Rectal smooth muscle tissue (tissue), 1 donor: ENCODE measurements around the gene PBX1.

ENCODE experiments used
- H3K27ac ChIP-seq: one replicate; pipeline ENCODE4 v1.7.0; 2013; ENCODE audit warnings: low read depth, low read length, inconsistent platforms
- H3K27me3 ChIP-seq: one replicate; pipeline ENCODE4 v1.7.0; 2013; ENCODE audit warnings: low read length; ENCODE audit not compliant: control insufficient read depth, insufficient read depth
- H3K36me3 ChIP-seq: one replicate; pipeline ENCODE4 v1.7.0; 2013; ENCODE audit warnings: low read length; ENCODE audit not compliant: control insufficient read depth, insufficient read depth
- H3K4me1 ChIP-seq: one replicate; pipeline ENCODE4 v1.7.0; 2013; ENCODE audit warnings: low read length; ENCODE audit not compliant: control insufficient read depth, insufficient read depth
- H3K4me3 ChIP-seq: one replicate; pipeline ENCODE4 v1.7.0; 2013; ENCODE audit warnings: low read length
- H3K9ac ChIP-seq: one replicate; pipeline ENCODE4 v1.7.0; 2013; ENCODE audit warnings: low read length

Gene PBX1

GRCh38 chr1:164659621-164660411 is 100.8 kb downstream of the PBX1 start:
- no peak overlapping the region for H3K9ac ChIP-seq
- no peaks in the 10 kb centered on the region for H3K27me3 ChIP-seq
- no peak overlapping the region for H3K27ac ChIP-seq

GRCh38 chr1:164660412-164660772 is 101.4 kb downstream of the PBX1 start:
- Histone ChIP-seq H3K27ac (no peak overlapping the region), H3K9ac (no peak overlapping the region), H3K36me3 (no peaks in the 10 kb centered on the region), H3K4me1 (no peaks in the 10 kb centered on the region), H3K27me3 (no peaks in the 10 kb centered on the region), H3K4me3 (no peak overlapping the region)

More at GRCh38 chr1:164659621-164660411, 100.8 kb downstream of the PBX1 start:
- H3K4me3 ChIP-seq = peak overlapping the region; percentile 14
- no peaks in the 10 kb centered on the region for H3K4me1 ChIP-seq
- no peaks in the 10 kb centered on the region for H3K36me3 ChIP-seq

DNA sequence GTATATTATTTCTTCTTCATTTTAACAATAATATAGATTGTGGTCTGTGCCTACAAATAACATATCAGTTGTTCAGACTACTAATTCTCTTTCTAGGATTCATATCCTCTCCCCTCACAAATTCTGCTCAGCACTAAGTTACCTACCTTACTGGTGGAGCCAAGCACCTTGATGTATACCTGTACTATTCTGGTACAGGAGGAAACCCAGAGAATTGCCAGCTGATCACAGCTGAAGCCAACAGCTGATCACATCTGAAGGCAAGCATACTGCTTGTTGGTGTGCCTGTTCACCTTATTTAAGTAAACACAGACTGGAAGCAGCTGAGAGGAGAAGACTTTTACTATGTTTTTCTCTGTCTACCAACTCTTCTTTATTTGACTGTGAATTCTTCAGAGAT is 101.8 kb downstream of the PBX1 start:
- no peaks in the 10 kb centered on the region for H3K4me1 ChIP-seq
- H3K36me3 ChIP-seq = no peaks in the 10 kb centered on the region
- H3K4me3 ChIP-seq = no peak overlapping the region
- H3K27ac ChIP-seq = no peak overlapping the region
- H3K27me3 ChIP-seq = no peaks in the 10 kb centered on the region
- no peak overlapping the region for H3K9ac ChIP-seq

DNA sequence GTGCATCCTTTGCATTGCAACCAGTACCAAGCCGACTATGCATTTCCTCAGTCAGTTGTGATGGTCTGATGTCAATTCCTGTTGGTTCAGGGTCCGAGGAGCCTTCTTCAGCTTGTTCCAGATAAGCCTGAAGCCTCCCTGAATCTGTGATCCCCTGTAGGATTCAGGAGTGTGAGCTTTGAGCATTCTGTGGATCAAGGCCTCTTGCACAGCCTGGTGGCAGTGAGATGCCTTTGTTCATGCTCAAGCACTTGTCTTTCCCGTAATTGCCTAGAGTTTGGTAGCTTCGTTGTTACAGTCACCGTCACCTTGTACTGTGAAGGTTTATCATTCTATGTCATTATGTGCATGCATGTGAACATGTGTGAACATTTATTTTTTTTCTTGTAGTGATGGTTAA is 103.5 kb downstream of the PBX1 start:
- Histone ChIP-seq H3K27me3 (no peaks in the 10 kb centered on the region), H3K36me3 (no peaks in the 10 kb centered on the region), H3K9ac (no peak overlapping the region), H3K27ac (no peak overlapping the region), H3K4me3 (no peak overlapping the region), H3K4me1 (no peaks in the 10 kb centered on the region)

GRCh38 chr1:164662955-164663354 is 104.0 kb downstream of the PBX1 start:
- Histone ChIP-seq H3K4me1 (no peaks in the 10 kb centered on the region), H3K9ac (no peak overlapping the region), H3K27ac (no peak overlapping the region)

DNA sequence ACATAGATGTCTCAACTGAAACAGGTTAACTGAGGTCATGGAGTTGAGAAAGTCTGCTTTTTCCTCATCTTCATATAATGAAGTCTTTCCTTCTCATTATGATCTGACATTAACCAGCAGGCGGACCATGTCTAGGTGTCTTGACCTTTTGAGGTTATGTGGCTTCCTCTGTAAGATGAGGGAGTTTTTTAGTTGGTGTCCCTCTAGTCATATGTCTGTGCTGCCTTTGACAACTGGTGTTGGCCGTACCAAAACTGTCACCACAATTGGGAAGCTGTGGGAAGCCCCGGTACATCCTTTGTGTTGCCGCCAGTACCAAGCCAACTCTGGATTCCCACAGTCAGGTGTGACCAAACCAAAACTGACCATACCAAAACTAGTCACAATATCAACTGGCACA is 105.1 kb downstream of the PBX1 start:
- no peaks in the 10 kb centered on the region for H3K36me3 ChIP-seq
- H3K27me3 ChIP-seq = no peaks in the 10 kb centered on the region
- H3K9ac ChIP-seq = no peak overlapping the region
- no peaks in the 10 kb centered on the region for H3K4me1 ChIP-seq
- no peak overlapping the region for H3K27ac ChIP-seq
- no peak overlapping the region for H3K4me3 ChIP-seq

More at GRCh38 chr1:164662955-164663354, 104.0 kb downstream of the PBX1 start:
- Histone ChIP-seq H3K27me3 (no peaks in the 10 kb centered on the region), H3K4me3 (no peak overlapping the region), H3K36me3 (no peaks in the 10 kb centered on the region)

- Histone ChIP-seq H3K9ac (no peak overlapping the region), H3K4me3 (no peak overlapping the region), H3K27ac (no peak overlapping the region), H3K36me3 (no peaks in the 10 kb centered on the region), H3K27me3 (no peaks in the 10 kb centered on the region), H3K4me1 (peaks cover 8% of the 10 kb centered on the region)
These were observed 108.0 kb downstream of the PBX1 start for GRCh38 chr1:164667001-164667400.

DNA sequence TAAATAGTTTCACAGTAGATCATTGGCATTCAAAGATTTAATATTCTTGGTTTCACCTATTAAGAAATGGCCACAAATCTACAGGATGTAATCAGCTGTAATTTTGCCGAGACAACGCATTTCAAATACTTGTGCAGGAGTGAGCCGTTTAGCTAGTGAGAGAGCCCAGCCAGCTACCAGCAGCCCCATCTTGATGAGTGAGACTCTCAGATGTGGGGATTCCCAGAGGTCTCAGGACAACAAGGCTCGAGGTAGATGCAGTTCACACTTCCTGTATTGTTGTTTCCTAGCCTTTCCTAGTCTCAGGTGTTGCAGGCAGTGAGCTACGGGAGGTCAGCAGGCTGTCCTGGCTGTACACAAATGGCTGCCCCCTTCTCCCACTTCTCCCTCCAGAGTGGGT is 108.6 kb downstream of the PBX1 start:
- H3K27me3 ChIP-seq = no peaks in the 10 kb centered on the region
- peaks cover 11% of the 10 kb centered on the region for H3K4me1 ChIP-seq
- H3K9ac ChIP-seq = no peak overlapping the region
- H3K27ac ChIP-seq = no peak overlapping the region
- no peaks in the 10 kb centered on the region for H3K36me3 ChIP-seq
- H3K4me3 ChIP-seq = no peak overlapping the region

DNA sequence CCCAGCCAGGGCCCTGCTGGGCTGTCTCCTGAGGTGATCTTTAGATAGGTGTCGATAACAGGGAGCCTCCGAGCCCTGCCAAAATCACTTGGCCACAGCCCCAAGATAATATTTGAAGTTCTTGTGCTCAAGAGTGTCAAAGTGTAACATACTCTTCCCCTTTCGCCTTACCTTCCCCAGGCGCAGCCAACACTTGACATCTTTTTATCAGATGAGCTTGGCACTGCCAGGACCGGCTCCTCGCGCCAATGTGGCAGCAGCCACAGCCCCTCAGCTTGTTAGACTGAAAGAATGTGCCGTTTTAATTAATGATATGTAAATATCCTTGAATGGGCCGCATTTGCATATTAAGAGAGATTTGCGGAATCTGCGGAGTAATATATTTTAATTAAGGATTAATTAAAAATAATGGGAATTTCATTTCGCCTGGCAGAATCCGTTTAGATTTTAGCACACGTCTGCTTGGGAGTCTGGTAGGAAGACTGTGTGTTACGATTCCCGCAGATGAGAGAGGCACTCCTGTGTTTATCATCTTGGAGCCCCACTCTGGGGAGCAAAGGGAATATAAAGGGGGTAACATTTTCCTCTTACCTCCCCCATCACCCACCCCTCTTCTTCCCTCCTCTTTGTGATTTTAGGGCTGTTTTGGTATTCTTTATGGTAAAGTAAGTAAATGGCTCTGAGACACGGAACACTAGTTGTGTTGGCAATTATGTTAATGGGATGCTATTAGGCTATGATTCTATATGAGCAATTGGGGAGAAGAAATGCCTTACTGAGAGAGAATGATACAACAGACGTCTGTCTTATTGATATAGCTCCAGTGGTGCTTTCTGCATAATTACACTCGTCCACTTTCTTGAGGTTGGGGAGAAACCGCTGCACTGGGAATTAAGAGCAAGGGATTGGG is 109.8 kb downstream of the PBX1 start:
- Histone ChIP-seq H3K36me3 (no peaks in the 10 kb centered on the region), H3K27ac (no peak overlapping the region)

GRCh38 chr1:164670026-164670425 is 111.0 kb downstream of the PBX1 start:
- Histone ChIP-seq H3K4me3 (no peak overlapping the region), H3K27ac (no peak overlapping the region)

More for the DNA sequence above, 109.8 kb downstream of the PBX1 start:
- Histone ChIP-seq H3K4me1 (peaks cover 11% of the 10 kb centered on the region), H3K4me3 (no peak overlapping the region), H3K9ac (no peak overlapping the region), H3K27me3 (no peaks in the 10 kb centered on the region)

GRCh38 chr1:164670786-164671185 is 111.8 kb downstream of the PBX1 start:
- H3K4me3 ChIP-seq = no peak overlapping the region
- no peaks in the 10 kb centered on the region for H3K36me3 ChIP-seq
- H3K4me1 ChIP-seq = peaks cover 11% of the 10 kb centered on the region
- no peak overlapping the region for H3K9ac ChIP-seq
- H3K27me3 ChIP-seq = no peaks in the 10 kb centered on the region
- no peak overlapping the region for H3K27ac ChIP-seq

More at GRCh38 chr1:164670026-164670425, 111.0 kb downstream of the PBX1 start:
- Histone ChIP-seq H3K9ac (no peak overlapping the region), H3K4me1 (peaks cover 11% of the 10 kb centered on the region), H3K27me3 (no peaks in the 10 kb centered on the region), H3K36me3 (no peaks in the 10 kb centered on the region)

GRCh38 chr1:164671323-164671965 is 112.5 kb downstream of the PBX1 start:
- no peak overlapping the region for H3K9ac ChIP-seq
- H3K36me3 ChIP-seq = no peaks in the 10 kb centered on the region
- H3K27me3 ChIP-seq = no peaks in the 10 kb centered on the region
- peaks cover 11% of the 10 kb centered on the region for H3K4me1 ChIP-seq
- H3K4me3 ChIP-seq = no peak overlapping the region
- H3K27ac ChIP-seq = no peak overlapping the region
